HEK293 (cell line): ENCODE results near the gene APBA1.
A peak's percentile ranks its signal among the peaks of the same experiment; 100 is the strongest.

Source experiments
- CTCF ChIA-PET: fragments of 350-600 bp; formaldehyde crosslinking; extraction: SDS; loops from one replicate; lab custom pipeline; 2021; ENCODE audit warnings: antibody characterized with exemption; lab: Yijun Ruan, JAX
- POLR2A ChIA-PET: fragments of 300-600 bp; formaldehyde crosslinking; extraction: SDS; loops from one replicate; lab custom pipeline; 2020; ENCODE audit warnings: antibody characterized with exemption, inconsistent platforms; lab: Yijun Ruan, JAX
- H3K27ac ChIP-seq: fragments of 200-500 bp; sonication (Bioruptor generic); 2 replicates; pipeline ENCODE4 v1.5.1; 2014; ENCODE audit warnings: low read depth, low read length, control low read depth, inconsistent platforms; ENCODE audit errors: extremely low read depth
- H3K36me3 ChIP-seq, 2 experiments: fragments of 200-500 bp in 1 of 2; sonication (Bioruptor generic) in 1 of 2; 1 replicate in 1 of 2; 2 replicates in 1 of 2; pipeline ENCODE4 v1.5.1; 2014 to 2017; ENCODE audit warnings: inconsistent platforms in 2 of 2, low read length in 2 of 2; ENCODE audit not compliant: control insufficient read depth in 2 of 2, insufficient read depth in 1 of 2
- H3K4me1 ChIP-seq: fragments of 200-500 bp; sonication (Bioruptor generic); 2 replicates; pipeline ENCODE4 v1.5.1; 2014; ENCODE audit warnings: mild to moderate bottlenecking, low read length, inconsistent platforms; ENCODE audit not compliant: control insufficient read depth, insufficient read depth
- H3K4me3 ChIP-seq: 2 replicates; pipeline ENCODE4 v1.5.1; 2011; ENCODE audit warnings: low read depth, mild to moderate bottlenecking, control low read depth, low read length, moderate library complexity
- H3K9me3 ChIP-seq: fragments of 200-500 bp; sonication (Bioruptor generic); 2 replicates; pipeline ENCODE4 v1.5.1; 2014; ENCODE audit warnings: low read depth, low read length, inconsistent platforms; ENCODE audit not compliant: control insufficient read depth, insufficient read depth
- ELK4 ChIP-seq: IDR thresholded peaks from 2 replicates; pipeline ENCODE4 v1.6.1; 2011; ENCODE audit warnings: mild to moderate bottlenecking, low read depth, low read length, borderline replicate concordance
- HIC1 ChIP-seq: fragments of 450-650 bp; formaldehyde crosslinking; IDR thresholded peaks from 2 replicates; pipeline ENCODE4 v1.5.1; 2016; ENCODE audit warnings: missing biosample characterization, missing genetic modification characterization
- KLF1 ChIP-seq: fragments of 450-650 bp; formaldehyde crosslinking; IDR thresholded peaks from 2 replicates; pipeline ENCODE4 v1.5.1; 2016; ENCODE audit warnings: missing biosample characterization, missing genetic modification characterization
- YY1 ChIP-seq: fragments of 450-650 bp; formaldehyde crosslinking; IDR thresholded peaks from 2 replicates; pipeline ENCODE4 v1.5.1; 2018; ENCODE audit warnings: missing biosample characterization, missing genetic modification characterization
- ZBTB17 ChIP-seq: fragments of 450-650 bp; formaldehyde crosslinking; IDR thresholded peaks from 2 replicates; pipeline ENCODE4 v1.5.1; 2016; ENCODE audit warnings: missing biosample characterization, missing genetic modification characterization
- ZBTB21 ChIP-seq: fragments of 450-650 bp; formaldehyde crosslinking; IDR thresholded peaks from 2 replicates; pipeline ENCODE4 v1.5.1; 2017; ENCODE audit warnings: missing biosample characterization, missing genetic modification characterization
- ZNF146 ChIP-seq: fragments of 450-650 bp; formaldehyde crosslinking; IDR thresholded peaks from 2 replicates; pipeline ENCODE4 v1.5.1; 2016; ENCODE audit warnings: missing biosample characterization, missing genetic modification characterization
- ZNF19 ChIP-seq: fragments of 450-650 bp; formaldehyde crosslinking; IDR thresholded peaks from 2 replicates; pipeline ENCODE4; 2016; ENCODE audit warnings: missing biosample characterization, missing genetic modification characterization, low read depth
- ZNF239 ChIP-seq: fragments of 450-650 bp; formaldehyde crosslinking; IDR thresholded peaks from 2 replicates; pipeline ENCODE4 v1.5.1; 2016; ENCODE audit warnings: missing biosample characterization, missing genetic modification characterization
- ZNF248 ChIP-seq: fragments of 450-650 bp; formaldehyde crosslinking; IDR thresholded peaks from 2 replicates; pipeline ENCODE4 v1.5.1; 2017; ENCODE audit warnings: missing biosample characterization, missing genetic modification characterization
- ZNF266 ChIP-seq: fragments of 450-650 bp; formaldehyde crosslinking; IDR thresholded peaks from 2 replicates; pipeline ENCODE4 v1.5.1; 2016; ENCODE audit warnings: missing biosample characterization, missing genetic modification characterization, low read depth
- ZNF280D ChIP-seq: fragments of 450-650 bp; formaldehyde crosslinking; IDR thresholded peaks from 2 replicates; pipeline ENCODE4 v1.5.1; 2016; ENCODE audit warnings: missing biosample characterization, missing genetic modification characterization
- ZNF404 ChIP-seq: fragments of 450-650 bp; formaldehyde crosslinking; IDR thresholded peaks from 2 replicates; pipeline ENCODE4 v1.5.1; 2017; ENCODE audit warnings: missing biosample characterization, missing genetic modification characterization
- ZNF548 ChIP-seq: fragments of 450-650 bp; formaldehyde crosslinking; IDR thresholded peaks from 2 replicates; pipeline ENCODE4 v1.5.1; 2016; ENCODE audit warnings: missing biosample characterization, missing genetic modification characterization
- ZSCAN30 ChIP-seq: fragments of 450-650 bp; IDR thresholded peaks from 2 replicates; pipeline ENCODE4 v1.5.1; 2018; ENCODE audit warnings: missing biosample characterization, mild to moderate bottlenecking, missing genetic modification characterization, moderate library complexity
- TF ChIP-seq, protein P1 (sequence below): sonication (generic); formaldehyde crosslinking; IDR thresholded peaks from 2 replicates; pipeline ENCODE4 v1.8.1; 2022; ENCODE audit warnings: mild to moderate bottlenecking, moderate library complexity, missing genetic modification reagents
- TF ChIP-seq, protein P2 (sequence below): fragments of 450-650 bp; formaldehyde crosslinking; IDR thresholded peaks from 2 replicates; pipeline ENCODE4 v1.5.1; 2017; ENCODE audit warnings: missing biosample characterization, missing genetic modification characterization

Gene APBA1

GRCh38 chr9:69683927-69684326, 11.8 kb upstream of the APBA1 start (continued):
- TF ChIP-seq ZNF280D (tag by site-specific recombination) (no peak), ZNF266 (tag by site-specific recombination) (no peak), ZBTB17 (tag by site-specific recombination) (no peak), HIC1 (tag by site-specific recombination) (no peak), YY1 (no peak)
- TF ChIP-seq, protein P1, sequence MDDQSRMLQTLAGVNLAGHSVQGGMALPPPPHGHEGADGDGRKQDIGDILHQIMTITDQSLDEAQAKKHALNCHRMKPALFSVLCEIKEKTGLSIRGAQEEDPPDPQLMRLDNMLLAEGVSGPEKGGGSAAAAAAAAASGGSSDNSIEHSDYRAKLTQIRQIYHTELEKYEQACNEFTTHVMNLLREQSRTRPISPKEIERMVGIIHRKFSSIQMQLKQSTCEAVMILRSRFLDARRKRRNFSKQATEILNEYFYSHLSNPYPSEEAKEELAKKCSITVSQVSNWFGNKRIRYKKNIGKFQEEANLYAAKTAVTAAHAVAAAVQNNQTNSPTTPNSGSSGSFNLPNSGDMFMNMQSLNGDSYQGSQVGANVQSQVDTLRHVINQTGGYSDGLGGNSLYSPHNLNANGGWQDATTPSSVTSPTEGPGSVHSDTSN (CRISPR knock-in tag): no peak

GRCh38 chr9:69678843-69679538, 6.8 kb upstream of the APBA1 start:
- Histone ChIP-seq H3K36me3 (no peaks in the 10 kb centered on the region), H3K27ac (no peak overlapping the region)
- POLR2A ChIA-PET: no interaction called here
- TF ChIP-seq ZNF548 (tag by site-specific recombination): no peak
- TF ChIP-seq, protein P2, sequence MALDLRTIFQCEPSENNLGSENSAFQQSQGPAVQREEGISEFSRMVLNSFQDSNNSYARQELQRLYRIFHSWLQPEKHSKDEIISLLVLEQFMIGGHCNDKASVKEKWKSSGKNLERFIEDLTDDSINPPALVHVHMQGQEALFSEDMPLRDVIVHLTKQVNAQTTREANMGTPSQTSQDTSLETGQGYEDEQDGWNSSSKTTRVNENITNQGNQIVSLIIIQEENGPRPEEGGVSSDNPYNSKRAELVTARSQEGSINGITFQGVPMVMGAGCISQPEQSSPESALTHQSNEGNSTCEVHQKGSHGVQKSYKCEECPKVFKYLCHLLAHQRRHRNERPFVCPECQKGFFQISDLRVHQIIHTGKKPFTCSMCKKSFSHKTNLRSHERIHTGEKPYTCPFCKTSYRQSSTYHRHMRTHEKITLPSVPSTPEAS: peak; percentile 25; the same call in 1 of the 2 replicates
- no peak for TF ChIP-seq ZSCAN30 (tag by site-specific recombination)
- TF ChIP-seq ELK4: no peak
- no peak for TF ChIP-seq ZNF404
- TF ChIP-seq, all 188 proteins: peak for 1
- Histone ChIP-seq H3K4me3 (no peak overlapping the region), H3K9me3 (no peaks in the 10 kb centered on the region), H3K4me1 (no peaks in the 10 kb centered on the region)
- CTCF ChIA-PET: interaction anchor here (1.1 kb wide), 1 partner anchor 133 kb away, joined by 4 read pairs; no protein-coding TSS in a partner anchor

DNA sequence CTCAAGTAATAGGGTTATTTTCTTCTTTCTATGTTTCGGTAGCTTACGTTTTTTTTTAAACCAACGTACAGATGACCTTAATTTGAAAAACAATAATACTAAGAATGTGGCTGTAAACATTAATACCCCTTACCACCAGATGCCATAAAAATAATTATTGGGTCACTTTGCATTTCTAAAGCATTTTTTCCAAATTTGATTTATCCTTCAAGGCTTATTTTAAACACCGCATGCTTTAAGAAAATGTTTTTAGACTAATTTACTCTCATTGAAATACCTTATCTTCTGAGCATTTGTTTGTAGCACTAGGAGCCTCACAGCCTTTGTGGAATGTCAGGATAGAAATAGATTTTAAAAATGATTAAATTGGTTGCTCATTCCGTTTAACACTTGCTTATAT, 5.8 kb upstream of the APBA1 start:
- 0 out of 2 replicates have a peak, but pooled peaks cover 3% of the 10 kb centered on the region for H3K4me1 ChIP-seq
- no peak overlapping the region for H3K4me3 ChIP-seq
- no peaks in the 10 kb centered on the region for H3K36me3 ChIP-seq
- H3K9me3 ChIP-seq: no peaks in the 10 kb centered on the region
- no peak overlapping the region for H3K27ac ChIP-seq
- POLR2A ChIA-PET: no interaction called here
- no peak for TF ChIP-seq ZNF146 (tag by site-specific recombination)
- no peak for TF ChIP-seq ZBTB21 (tag by site-specific recombination)
- no peak for TF ChIP-seq ZNF248 (tag by site-specific recombination)
- TF ChIP-seq KLF1 (tag by site-specific recombination): no peak
- no peak for TF ChIP-seq ZNF239 (tag by site-specific recombination)
- no peak for TF ChIP-seq ZNF19 (tag by site-specific recombination)
- CTCF ChIA-PET: interaction anchor here (0.7 to 1.1 kb wide), 2 partner anchors 102 to 132 kb away, joined by 3 to 4 read pairs; no protein-coding TSS in a partner anchor
